ENCODE data around the gene PSORS1C2. TPM values are rescaled to one million over a fixed set of nuclear protein-coding genes. Genes with fewer than 3 reads are reported as not detected.

Gene PSORS1C2
- total and polyA plus RNA-seq, 11 donors, result not detected

DNA sequence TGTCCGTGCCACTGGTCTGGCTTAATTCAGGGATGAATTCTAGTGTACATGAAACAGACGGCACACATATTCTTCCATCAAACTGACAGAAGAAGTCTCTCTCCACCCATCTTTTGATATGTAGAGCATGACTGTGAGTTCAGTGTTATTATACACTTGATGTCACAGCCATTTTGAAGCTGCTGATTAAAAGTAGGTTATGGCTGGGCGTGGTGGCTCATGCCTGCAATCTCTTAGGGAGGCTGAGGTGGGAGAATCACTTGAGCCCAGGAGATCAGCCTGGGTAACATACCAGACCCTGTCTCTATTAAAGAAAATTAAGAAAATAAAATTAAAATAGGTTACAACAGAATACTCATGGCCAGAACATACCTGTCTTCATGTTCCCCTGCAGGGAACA, 47.2 kb downstream of the PSORS1C2 start:
- Histone ChIP-seq H3K36me3 (no peaks in the 10 kb centered on the region), H3K4me1 (peaks cover 0 to 27% (median 12%) of the 10 kb centered on the region in 12 donors), H3K27ac (no peak overlapping the region), H3K27me3 (peaks cover 0 to 6% (median 0%) of the 10 kb centered on the region in 9 donors), H3K9me3 (no peaks in the 10 kb centered on the region), H3K4me3 (no peak overlapping the region)
- intact Hi-C loops (cut with DNase I), result no loop called here
- 42 to 52% (median 44%) methylated on average over 3 of the region's 3 CpGs for WGBS, 4 donors
- DNase-seq (no peak), ATAC-seq (no peak)
- TF ChIP-seq, protein P1, sequence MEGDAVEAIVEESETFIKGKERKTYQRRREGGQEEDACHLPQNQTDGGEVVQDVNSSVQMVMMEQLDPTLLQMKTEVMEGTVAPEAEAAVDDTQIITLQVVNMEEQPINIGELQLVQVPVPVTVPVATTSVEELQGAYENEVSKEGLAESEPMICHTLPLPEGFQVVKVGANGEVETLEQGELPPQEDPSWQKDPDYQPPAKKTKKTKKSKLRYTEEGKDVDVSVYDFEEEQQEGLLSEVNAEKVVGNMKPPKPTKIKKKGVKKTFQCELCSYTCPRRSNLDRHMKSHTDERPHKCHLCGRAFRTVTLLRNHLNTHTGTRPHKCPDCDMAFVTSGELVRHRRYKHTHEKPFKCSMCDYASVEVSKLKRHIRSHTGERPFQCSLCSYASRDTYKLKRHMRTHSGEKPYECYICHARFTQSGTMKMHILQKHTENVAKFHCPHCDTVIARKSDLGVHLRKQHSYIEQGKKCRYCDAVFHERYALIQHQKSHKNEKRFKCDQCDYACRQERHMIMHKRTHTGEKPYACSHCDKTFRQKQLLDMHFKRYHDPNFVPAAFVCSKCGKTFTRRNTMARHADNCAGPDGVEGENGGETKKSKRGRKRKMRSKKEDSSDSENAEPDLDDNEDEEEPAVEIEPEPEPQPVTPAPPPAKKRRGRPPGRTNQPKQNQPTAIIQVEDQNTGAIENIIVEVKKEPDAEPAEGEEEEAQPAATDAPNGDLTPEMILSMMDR (IDR thresholded peaks at IDR 0.05), result no peak
- TF ChIP-seq POLR2A (IDR thresholded peaks at IDR 0.05), result no peak

DNA sequence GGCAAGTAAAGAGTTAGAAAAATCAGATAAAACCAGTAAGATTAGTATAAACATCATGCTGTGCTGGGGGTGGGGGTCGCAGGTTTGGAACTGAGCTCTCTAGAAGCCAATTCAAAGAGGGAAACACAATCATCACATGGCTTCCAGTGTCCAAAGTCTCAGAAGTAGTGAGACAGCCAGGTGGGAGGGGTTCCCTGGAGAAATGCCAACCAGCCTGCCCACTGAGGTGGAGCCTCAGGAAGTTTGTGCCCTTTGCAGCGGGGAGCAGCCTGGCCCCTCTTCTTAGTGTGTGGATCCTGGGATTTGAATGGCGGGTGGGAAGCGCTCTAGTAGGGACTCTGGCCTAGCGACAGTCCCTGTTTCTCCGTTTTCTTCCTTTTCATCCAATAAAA, 47.9 kb downstream of the PSORS1C2 start:
- Histone ChIP-seq H3K27me3 (peaks cover 0 to 6% (median 0%) of the 10 kb centered on the region in 9 donors), H3K36me3 (no peaks in the 10 kb centered on the region), H3K27ac (no peak overlapping the region), H3K4me1 (peaks cover 0 to 30% (median 12%) of the 10 kb centered on the region in 12 donors), H3K4me3 (no peak overlapping the region), H3K9me3 (no peaks in the 10 kb centered on the region)
- no peak for ATAC-seq
- no peak for DNase-seq
- no peak for TF ChIP-seq POLR2A (IDR thresholded peaks at IDR 0.05)
- TF ChIP-seq, protein P1 (IDR thresholded peaks at IDR 0.05), result no peak
- WGBS, 4 donors, result 81 to 95% (median 94%) methylated on average over 6 of the region's 6 CpGs
- intact Hi-C loops (cut with DNase I), result no loop called here

DNA sequence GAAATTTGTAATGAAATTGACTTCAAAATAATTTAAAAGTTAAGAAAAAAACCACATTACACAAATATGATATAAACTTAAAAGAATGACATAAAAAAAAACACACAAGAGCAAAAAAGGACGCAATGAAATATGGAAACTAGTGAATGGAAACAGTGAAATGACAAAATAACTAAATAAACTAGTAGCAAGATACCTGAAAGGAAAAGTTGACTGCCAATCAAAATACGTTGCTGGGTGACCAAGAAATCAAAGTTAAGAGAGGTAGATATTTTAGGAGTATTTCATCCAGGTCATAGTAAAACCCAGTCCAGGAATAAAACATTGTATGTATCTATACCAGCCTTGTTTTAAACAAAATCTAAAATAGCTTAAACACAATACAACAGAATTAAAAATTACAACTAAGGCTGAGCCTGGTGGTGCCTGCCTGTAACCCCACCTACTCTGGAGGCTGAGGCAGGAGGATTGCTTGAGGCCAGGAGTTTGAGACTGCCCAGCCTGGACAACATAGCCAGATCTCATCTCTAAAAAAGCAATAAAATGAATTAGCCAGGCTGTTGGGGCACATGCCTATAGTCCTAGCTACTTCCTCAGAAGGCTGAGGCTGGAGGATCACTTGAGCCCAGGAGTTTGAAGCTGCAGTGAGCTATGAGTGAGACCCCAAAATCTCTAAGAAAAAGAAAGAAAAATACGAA, 48.4 kb downstream of the PSORS1C2 start:
- ATAC-seq, result no peak
- DNase-seq, result no peak
- WGBS, 4 donors, result 91 to 96% (median 93%) methylated on average over 3 of the region's 3 CpGs
- no peaks in the 10 kb centered on the region for H3K9me3 ChIP-seq
- H3K36me3 ChIP-seq, result no peaks in the 10 kb centered on the region
- H3K4me1 ChIP-seq, result peaks cover 0 to 30% (median 12%) of the 10 kb centered on the region in 12 donors
- H3K27ac ChIP-seq, result no peak overlapping the region
- intact Hi-C loops (cut with DNase I), result no loop called here
- H3K4me3 ChIP-seq, result no peak overlapping the region
- TF ChIP-seq, protein P1 (IDR thresholded peaks at IDR 0.05), result no peak
- no peak for TF ChIP-seq POLR2A (IDR thresholded peaks at IDR 0.05)
- peaks cover 0 to 6% (median 0%) of the 10 kb centered on the region in 9 donors for H3K27me3 ChIP-seq

Other genes with a start within 250 kb of the PSORS1C2 start
- 10 to 100 TPM in 7 of 9 donors, 1 to 10 TPM in 2; 4.2 to 19.9 (median 14.5) TPM for gene GTF2H4, start 230.9 kb downstream of the PSORS1C2 start, total RNA-seq
- gene GTF2H4, start 230.9 kb downstream of the PSORS1C2 start, polyA plus RNA-seq, result 10 to 100 TPM; 14.7 to 22.4 TPM
- 10 to 100 TPM; 10.7 to 28.5 (median 18.8) TPM for gene VARS2, start 224.8 kb downstream of the PSORS1C2 start, total RNA-seq
- 10 to 100 TPM; 12.1 to 19.7 TPM for gene VARS2, start 224.8 kb downstream of the PSORS1C2 start, polyA plus RNA-seq
- gene SFTA2, start 206.9 kb downstream of the PSORS1C2 start, total RNA-seq, result not detected
- gene SFTA2, start 206.9 kb downstream of the PSORS1C2 start, polyA plus RNA-seq, result not detected
- under 1 TPM in 1 of 9 donors, not detected in 8; 0.11 TPM for gene MUCL3, start 198.1 kb downstream of the PSORS1C2 start, total RNA-seq
- under 1 TPM in 1 of 2 donors, not detected in 1; 0.03 TPM for gene MUCL3, start 198.1 kb downstream of the PSORS1C2 start, polyA plus RNA-seq
- not detected for gene MUC21, start 155.3 kb downstream of the PSORS1C2 start, total RNA-seq
- under 1 TPM in 1 of 2 donors, not detected in 1; 0.10 TPM for gene MUC21, start 155.3 kb downstream of the PSORS1C2 start, polyA plus RNA-seq
- gene MUC22, start 128.6 kb downstream of the PSORS1C2 start, total RNA-seq, result under 1 TPM in 8 of 9 donors, not detected in 1; 0.06 to 0.49 (median 0.20) TPM
- gene MUC22, start 128.6 kb downstream of the PSORS1C2 start, polyA plus RNA-seq, result under 1 TPM; 0.01 to 0.34 TPM
- gene C6orf15, start 26.5 kb downstream of the PSORS1C2 start, total RNA-seq, result not detected
- gene C6orf15, start 26.5 kb downstream of the PSORS1C2 start, polyA plus RNA-seq, result not detected
- 1 to 10 TPM in 7 of 9 donors, under 1 TPM in 2; 0.63 to 5.5 (median 2.9) TPM for gene PSORS1C1, start 24.3 kb downstream of the PSORS1C2 start, total RNA-seq
- gene PSORS1C1, start 24.3 kb downstream of the PSORS1C2 start, polyA plus RNA-seq, result 1 to 10 TPM in 1 of 2 donors, under 1 TPM in 1; 0.37 to 5.8 TPM
- under 1 TPM in 1 of 9 donors, not detected in 8; 0.56 TPM for gene CDSN, start 18.6 kb downstream of the PSORS1C2 start, total RNA-seq
- gene CDSN, start 18.6 kb downstream of the PSORS1C2 start, polyA plus RNA-seq, result under 1 TPM in 1 of 2 donors, not detected in 1; 0.15 TPM
- 10 to 100 TPM in 6 of 9 donors, 1 to 10 TPM in 3; 6.0 to 16.4 (median 12.5) TPM for gene CCHCR1, start 18.7 kb upstream of the PSORS1C2 start, total RNA-seq
- 10 to 100 TPM in 1 of 2 donors, 1 to 10 TPM in 1; 10.0 to 10.3 TPM for gene CCHCR1, start 18.7 kb upstream of the PSORS1C2 start, polyA plus RNA-seq
- gene TCF19, start 19.5 kb upstream of the PSORS1C2 start, total RNA-seq, result 10 to 100 TPM in 1 of 9 donors, 1 to 10 TPM in 8; 1.8 to 12.9 (median 2.7) TPM
- gene TCF19, start 19.5 kb upstream of the PSORS1C2 start, polyA plus RNA-seq, result 1 to 10 TPM; 1.8 to 2.6 TPM
- 1 to 10 TPM in 1 of 9 donors, under 1 TPM in 7, not detected in 1; 0.16 to 1.3 (median 0.31) TPM for gene POU5F1, start 31.6 kb upstream of the PSORS1C2 start, total RNA-seq
- gene POU5F1, start 31.6 kb upstream of the PSORS1C2 start, polyA plus RNA-seq, result under 1 TPM; 0.72 to 0.91 TPM
- 1,000 to 10,000 TPM in 1 of 9 donors, 100 to 1,000 TPM in 8; 160 to 1,096 (median 318) TPM for gene HLA-C, start 133.0 kb upstream of the PSORS1C2 start, total RNA-seq
- 100 to 1,000 TPM; 182 to 211 TPM for gene HLA-C, start 133.0 kb upstream of the PSORS1C2 start, polyA plus RNA-seq
- 1,000 to 10,000 TPM in 2 of 9 donors, 100 to 1,000 TPM in 7; 235 to 2,858 (median 371) TPM for gene HLA-B, start 218.1 kb upstream of the PSORS1C2 start, total RNA-seq
- gene HLA-B, start 218.1 kb upstream of the PSORS1C2 start, polyA plus RNA-seq, result 100 to 1,000 TPM; 397 to 553 TPM